IPS-NIHi11 (cell line): ENCODE measurements around the gene KRT27.
"Not testable (repeated sequence)": the region's sequence is repeated elsewhere in the genome, so short reads cannot be mapped to it uniquely, and the experiment has no call there.

Source experiments
- DNase-seq: peaks from one replicate; pipeline ENCODE4 v3.0.0; 2012; ENCODE audit warnings: mixed read lengths, low spot score

Gene KRT27

GRCh38 chr17:40782450-40782849 lies at the start of gene KRT27:
KRT27 (minus strand) TSS chr17:40782550; CDS start chr17:40782493, 57 bp downstream.
- DNase-seq, result no peak

GRCh38 chr17:40830085-40830776 lies 47.9 kb upstream of the KRT27 start:
- DNase-seq, result no peak

- no peak for DNase-seq
Observed at GRCh38 chr17:40828454-40829044, 46.2 kb upstream of the KRT27 start.

- DNase-seq, result no peak
Observed at GRCh38 chr17:40827746-40828453, 45.5 kb upstream of the KRT27 start.

GRCh38 chr17:40825599-40825998 lies 43.2 kb upstream of the KRT27 start:
- no peak for DNase-seq

GRCh38 chr17:40824015-40824832 lies 41.9 kb upstream of the KRT27 start:
- no peak for DNase-seq

- no peak for DNase-seq
Observed at GRCh38 chr17:40822132-40822812, 39.9 kb upstream of the KRT27 start, which contains the start of gene KRT10. KRT10 (minus strand) TSS chr17:40822614; CDS start chr17:40822585, 29 bp downstream.

GRCh38 chr17:40821536-40821935 lies 39.2 kb upstream of the KRT27 start:
- no peak for DNase-seq

- DNase-seq, result no peak
Observed at GRCh38 chr17:40820228-40820838, 38.0 kb upstream of the KRT27 start.

- DNase-seq, result no peak
Observed at GRCh38 chr17:40819528-40820125, 37.3 kb upstream of the KRT27 start.

GRCh38 chr17:40818733-40819527 lies 36.6 kb upstream of the KRT27 start:
- DNase-seq, result peak; percentile 83

- DNase-seq, result no peak
Observed at GRCh38 chr17:40818343-40818732, 36.0 kb upstream of the KRT27 start.

- DNase-seq, result no peak
Observed at GRCh38 chr17:40817103-40817682, 34.8 kb upstream of the KRT27 start.

GRCh38 chr17:40816569-40816968 lies 34.2 kb upstream of the KRT27 start:
- DNase-seq, result no peak

- DNase-seq, result no peak
Observed at GRCh38 chr17:40815381-40815780, 33.0 kb upstream of the KRT27 start.

GRCh38 chr17:40814657-40815056 lies 32.3 kb upstream of the KRT27 start:
- DNase-seq, result not testable (repeated sequence)

- no peak for DNase-seq
Observed at GRCh38 chr17:40813804-40814203, 31.5 kb upstream of the KRT27 start.

- no peak for DNase-seq
Observed at GRCh38 chr17:40812639-40813038, 30.3 kb upstream of the KRT27 start.

- no peak for DNase-seq
Observed at GRCh38 chr17:40810494-40810893, 28.1 kb upstream of the KRT27 start.
